H9 (cell line): ENCODE data around the gene VIPR2. TPM values are rescaled to one million over a fixed set of nuclear protein-coding genes. Genes with fewer than 3 reads are reported as not detected.

Experiments used
- DNase-seq: peaks from one replicate; pipeline ENCODE4 v3.0.0-alpha.2; 2017
- H2AFZ ChIP-seq: one replicate; pipeline ENCODE4 v1.6.1; 2013; ENCODE audit warnings: mild to moderate bottlenecking, low read length, control low read depth, moderate library complexity
- H2AK5ac ChIP-seq: 2 replicates; pipeline ENCODE4 v1.6.1; 2013; ENCODE audit warnings: low read length, control low read depth, mixed read lengths; ENCODE audit not compliant: insufficient read length
- H2BK120ac ChIP-seq: one replicate; pipeline ENCODE4 v1.6.1; 2013; ENCODE audit warnings: low read depth, mild to moderate bottlenecking, low read length, control low read depth, inconsistent platforms; ENCODE audit not compliant: poor library complexity, severe bottlenecking
- H2BK12ac ChIP-seq: 2 replicates; pipeline ENCODE4 v1.6.1; 2013; ENCODE audit warnings: low read length, control low read depth, mixed read lengths, low read depth; ENCODE audit not compliant: insufficient read length
- H2BK15ac ChIP-seq: 2 replicates; pipeline ENCODE4 v1.6.1; 2013; ENCODE audit warnings: low read depth, low read length, control low read depth
- H2BK20ac ChIP-seq: one replicate; pipeline ENCODE4 v1.6.1; 2013; ENCODE audit warnings: low read depth, mild to moderate bottlenecking, low read length, control low read depth, inconsistent platforms; ENCODE audit not compliant: poor library complexity, severe bottlenecking
- H2BK5ac ChIP-seq: 2 replicates; pipeline ENCODE4 v1.6.1; 2013; ENCODE audit warnings: low read length, control low read depth, mixed read lengths; ENCODE audit not compliant: insufficient read length
- H3K14ac ChIP-seq: 2 replicates; pipeline ENCODE4 v1.6.1; 2013; ENCODE audit warnings: low read length, control low read depth; ENCODE audit not compliant: insufficient read depth
- H3K18ac ChIP-seq: 2 replicates; pipeline ENCODE4 v1.6.1; 2013; ENCODE audit warnings: low read depth, mild to moderate bottlenecking, mixed read lengths, low read length, control low read depth; ENCODE audit not compliant: insufficient read length
- H3K23ac ChIP-seq: 2 replicates; pipeline ENCODE4 v1.6.1; 2013; ENCODE audit warnings: low read length, control low read depth, mixed read lengths, low read depth; ENCODE audit not compliant: insufficient read length
- H3K23me2 ChIP-seq: 2 replicates; pipeline ENCODE4 v1.6.1; 2013; ENCODE audit warnings: low read depth, mild to moderate bottlenecking, mixed read lengths, low read length, control low read depth; ENCODE audit not compliant: insufficient read length, poor library complexity, severe bottlenecking
- H3K27ac ChIP-seq: 2 replicates; pipeline ENCODE4 v1.5.1; 2013; ENCODE audit warnings: low read length, control low read depth, mixed read lengths, low read depth; ENCODE audit not compliant: insufficient read length
- H3K27me3 ChIP-seq: 2 replicates; pipeline ENCODE4 v1.6.1; 2013; ENCODE audit warnings: low read length, control low read depth, inconsistent platforms; ENCODE audit not compliant: insufficient read depth
- H3K4ac ChIP-seq: 2 replicates; pipeline ENCODE4 v1.6.1; 2013; ENCODE audit warnings: low read depth, mild to moderate bottlenecking, control low read depth, inconsistent platforms, low read length, moderate library complexity
- H3K4me1 ChIP-seq: 2 replicates; pipeline ENCODE4 v1.6.1; 2013; ENCODE audit warnings: low read length, control low read depth, inconsistent platforms; ENCODE audit not compliant: insufficient read depth
- H3K4me2 ChIP-seq: 2 replicates; pipeline ENCODE4 v1.6.1; 2013; ENCODE audit warnings: low read length, control low read depth, mixed read lengths; ENCODE audit not compliant: insufficient read length, insufficient read depth
- H3K56ac ChIP-seq: 2 replicates; pipeline ENCODE4 v1.6.1; 2013; ENCODE audit warnings: low read depth, mild to moderate bottlenecking, mixed read lengths, low read length, control low read depth; ENCODE audit not compliant: insufficient read length
- H3K79me1 ChIP-seq: 2 replicates; pipeline ENCODE4 v1.6.1; 2013; ENCODE audit warnings: low read depth, mild to moderate bottlenecking, moderate library complexity, low read length, control low read depth, inconsistent platforms; ENCODE audit not compliant: insufficient read depth, poor library complexity, severe bottlenecking
- H3K79me2 ChIP-seq: 2 replicates; pipeline ENCODE4 v1.6.1; 2013; ENCODE audit warnings: low read length, control low read depth, inconsistent platforms; ENCODE audit not compliant: insufficient read depth
- H3K9ac ChIP-seq: 2 replicates; pipeline ENCODE4 v1.6.1; 2013; ENCODE audit warnings: low read length, control low read depth, mixed read lengths; ENCODE audit not compliant: insufficient read length; ENCODE audit errors: extremely low read depth
- H3K9me3 ChIP-seq: one replicate; pipeline ENCODE4 v1.6.1; 2013; ENCODE audit warnings: low read depth, low read length, inconsistent platforms; ENCODE audit not compliant: control insufficient read depth
- H3T11ph ChIP-seq: one replicate; pipeline ENCODE4 v1.6.1; 2013; ENCODE audit warnings: mild to moderate bottlenecking, low read length, control low read depth, inconsistent platforms
- H4K20me1 ChIP-seq: one replicate; pipeline ENCODE4 v1.6.1; 2013; ENCODE audit not compliant: control insufficient read depth, insufficient read length, insufficient read depth
- H4K5ac ChIP-seq: 2 replicates; pipeline ENCODE4 v1.6.1; 2013; ENCODE audit warnings: low read depth, mild to moderate bottlenecking, mixed read lengths, low read length, control low read depth; ENCODE audit not compliant: insufficient read length
- H4K8ac ChIP-seq: replicated peaks from 2 replicates; pipeline ENCODE4 v1.6.1; 2013; ENCODE audit warnings: low read length, control low read depth, mixed read lengths, low read depth; ENCODE audit not compliant: insufficient read length
- H4K91ac ChIP-seq: 2 replicates; pipeline ENCODE4 v1.6.1; 2013; ENCODE audit warnings: low read depth, mild to moderate bottlenecking, moderate library complexity, mixed read lengths, low read length, control low read depth; ENCODE audit not compliant: insufficient read length
- H3K27ac Mint-ChIP-seq, 3 experiments: 2 replicates in 2 of 3; 3 replicates in 1 of 3; pipeline ENCODE4 v1.8.0; 2020 to 2021; ENCODE audit warnings: mixed read lengths in 3 of 3, mild to moderate bottlenecking in 1 of 3, moderate library complexity in 1 of 3
- H3K27me3 Mint-ChIP-seq: 2 replicates; pipeline ENCODE4 v1.8.0; 2021; ENCODE audit warnings: low read depth, mild to moderate bottlenecking, moderate library complexity, mixed read lengths
- H3K36me3 Mint-ChIP-seq, 3 experiments: 2 replicates in 2 of 3; 3 replicates in 1 of 3; pipeline ENCODE4 v1.8.0; 2020 to 2021; ENCODE audit warnings: low read depth in 3 of 3, mixed read lengths in 3 of 3; ENCODE audit not compliant: insufficient read depth in 1 of 3
- H3K4me1 Mint-ChIP-seq, 2 experiments: 2 replicates each; pipeline ENCODE4 v1.8.0; 2020; ENCODE audit warnings: mixed read lengths in 2 of 2
- H3K4me3 Mint-ChIP-seq, 2 experiments: 2 replicates in 1 of 2; 3 replicates in 1 of 2; pipeline ENCODE4 v1.8.0; 2020 to 2021; ENCODE audit warnings: mild to moderate bottlenecking in 2 of 2, mixed read lengths in 2 of 2, moderate library complexity in 1 of 2
- H3K9me3 Mint-ChIP-seq, 2 experiments: 2 replicates in 1 of 2; 3 replicates in 1 of 2; pipeline ENCODE4 v1.8.0; 2020; ENCODE audit warnings: mild to moderate bottlenecking in 2 of 2, mixed read lengths in 2 of 2, moderate library complexity in 1 of 2
- CTCF ChIP-seq: fragments of 200-600 bp; sonication (generic); conservative IDR thresholded peaks from 3 replicates; pipeline ENCODE4 v1.8.0; 2021; ENCODE audit warnings: antibody characterized with exemption, mild to moderate bottlenecking
- WGBS: extraction: QIAGEN DNeasy Blood & Tissue Kit; methylation state at CpG from one replicate; pipeline ENCODE4 v1.1.7; 2013; ENCODE audit warnings: missing lambda C conversion rate, low lambda C conversion rate, mixed read lengths; ENCODE audit not compliant: insufficient read length; ENCODE audit errors: extremely low coverage; 5-methylcytosine and 5-hydroxymethylcytosine counted together
- total RNA-seq: library from RNA; stranded (reverse); gene quantifications from 2 replicates; pipeline ENCODE4 v1.2.1, GENCODE V29; 2021

VIPR2 gene
- total RNA-seq, 1 experiment from 2014 or later = 1.6 TPM

DNA sequence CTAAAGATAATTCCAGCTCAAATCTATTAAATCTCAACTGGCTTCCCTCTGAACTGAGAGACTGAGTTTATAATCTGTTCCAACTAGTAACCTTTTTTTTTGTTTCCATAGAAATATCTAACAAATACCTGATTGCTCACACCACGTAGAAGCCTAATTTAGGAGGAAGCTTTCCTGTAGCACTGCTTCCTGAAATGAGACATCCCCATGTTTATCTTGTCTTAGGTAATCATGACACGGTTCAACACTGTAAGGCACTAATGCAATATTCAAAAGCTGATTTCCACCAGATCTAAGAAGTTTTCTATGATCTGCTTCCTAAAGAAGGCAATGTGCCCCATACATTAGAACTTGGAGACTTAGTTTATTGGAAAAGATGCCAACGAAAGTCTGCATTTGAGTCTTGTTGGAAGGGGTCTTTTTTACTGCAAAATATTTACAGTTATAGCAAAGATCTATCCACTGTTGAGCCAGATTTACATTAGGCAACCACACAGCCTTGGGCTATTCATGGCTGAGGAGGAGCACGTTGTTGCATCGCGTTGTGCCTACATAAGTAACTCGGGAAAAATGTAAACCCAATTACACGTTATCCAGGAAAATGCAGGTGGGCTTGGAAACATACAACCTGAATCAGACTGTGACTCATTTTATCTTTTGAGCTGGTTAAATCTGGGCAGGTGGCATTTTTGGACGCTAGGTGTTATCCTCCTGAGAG lies 66.3 kb downstream of the VIPR2 start:
- no peak overlapping the region for H2BK20ac ChIP-seq
- Mint-ChIP-seq H3K36me3 (no peaks in the 10 kb centered on the region), H3K27ac (no peak overlapping the region), H3K27me3 (peaks cover 10% of the 10 kb centered on the region; the same call in 1 of the 2 replicates), H3K4me1 (peaks cover 3 to 5% of the 10 kb centered on the region in 2 experiments; a peak in 3 of 4 replicates), H3K9me3 (no peaks in the 10 kb centered on the region; a peak in 1 of 5 replicates), H3K4me3 (no peak overlapping the region)
- H3K79me2 ChIP-seq = no peaks in the 10 kb centered on the region
- no peaks in the 10 kb centered on the region for H3K23me2 ChIP-seq
- H3K9me3 ChIP-seq = no peaks in the 10 kb centered on the region
- H4K5ac ChIP-seq = no peak overlapping the region
- H2BK15ac ChIP-seq = no peak overlapping the region
- no peak overlapping the region for H4K91ac ChIP-seq
- no peak overlapping the region for H3K14ac ChIP-seq
- no peaks in the 10 kb centered on the region for H3K79me1 ChIP-seq
- no peak overlapping the region for H3K27ac ChIP-seq
- no CpG with 5 or more reads among the region's 9 CpGs for WGBS
- no peaks in the 10 kb centered on the region for H4K20me1 ChIP-seq
- H2BK12ac ChIP-seq = no peak overlapping the region
- H3K18ac ChIP-seq = no peak overlapping the region
- H2AK5ac ChIP-seq = no peak overlapping the region
- TF ChIP-seq CTCF = no peak
- no peak overlapping the region for H3K4ac ChIP-seq
- no peak for DNase-seq
- H2BK120ac ChIP-seq = no peak overlapping the region
- H3K56ac ChIP-seq = no peak overlapping the region
- no peak overlapping the region for H3K9ac ChIP-seq
- H3K27me3 ChIP-seq = no peaks in the 10 kb centered on the region
- no peaks in the 10 kb centered on the region for H3K4me1 ChIP-seq
- no peak overlapping the region for H3T11ph ChIP-seq
- no peak overlapping the region for H4K8ac ChIP-seq
- H2BK5ac ChIP-seq = no peak overlapping the region
- H3K4me2 ChIP-seq = no peak overlapping the region
- H2AFZ ChIP-seq = no peak overlapping the region
- H3K23ac ChIP-seq = no peak overlapping the region
